HG02623 (cell line): ENCODE data around the gene PILRB.
"Not testable (repeated sequence)": the region's sequence is repeated elsewhere in the genome, so short reads cannot be mapped to it uniquely, and the experiment has no call there.

Experiments
- ATAC-seq: cut with Tn5 transposase; IDR thresholded peaks from one replicate; pipeline ENCODE4 v1.9.1; 2021; ENCODE audit warnings: moderate library complexity; ENCODE audit not compliant: unreplicated experiment

PILRB gene

GRCh38 chr7:100353685-100354330 lies 4.1 kb upstream of the PILRB start:
- ATAC-seq, result no peak

DNA sequence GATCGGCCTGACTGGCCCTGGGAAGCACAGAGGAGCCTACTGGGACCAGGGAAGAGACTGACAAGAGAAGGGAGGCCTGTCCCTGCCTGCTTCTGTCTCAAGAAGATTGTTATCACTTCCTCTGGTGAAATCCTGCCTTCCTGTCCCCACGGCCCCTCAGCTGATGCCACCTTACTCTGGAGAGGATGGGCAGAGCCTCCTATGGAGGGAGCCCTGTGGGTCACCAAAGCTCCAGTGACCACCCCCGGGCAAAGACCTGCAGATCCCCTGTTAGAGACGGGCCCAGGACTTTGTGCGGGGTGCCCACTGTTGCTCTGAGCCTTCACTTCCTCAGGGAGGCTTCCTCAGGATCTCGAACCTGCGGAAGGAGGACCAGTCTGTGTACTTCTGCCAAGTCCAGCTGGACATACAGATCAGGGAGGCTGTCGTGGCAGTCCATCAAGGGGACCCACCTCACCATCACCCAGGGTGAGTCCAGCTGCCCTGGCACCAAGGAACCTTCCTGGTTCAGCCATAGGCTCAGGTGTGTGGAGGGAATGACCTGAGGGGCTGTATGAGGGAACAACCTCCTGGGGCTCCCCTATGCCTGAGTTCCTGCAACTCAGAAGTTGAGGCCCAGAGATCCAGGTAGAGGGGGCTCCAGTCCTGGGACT lies 1.4 kb upstream of the PILRB start:
- ATAC-seq, result no peak

DNA sequence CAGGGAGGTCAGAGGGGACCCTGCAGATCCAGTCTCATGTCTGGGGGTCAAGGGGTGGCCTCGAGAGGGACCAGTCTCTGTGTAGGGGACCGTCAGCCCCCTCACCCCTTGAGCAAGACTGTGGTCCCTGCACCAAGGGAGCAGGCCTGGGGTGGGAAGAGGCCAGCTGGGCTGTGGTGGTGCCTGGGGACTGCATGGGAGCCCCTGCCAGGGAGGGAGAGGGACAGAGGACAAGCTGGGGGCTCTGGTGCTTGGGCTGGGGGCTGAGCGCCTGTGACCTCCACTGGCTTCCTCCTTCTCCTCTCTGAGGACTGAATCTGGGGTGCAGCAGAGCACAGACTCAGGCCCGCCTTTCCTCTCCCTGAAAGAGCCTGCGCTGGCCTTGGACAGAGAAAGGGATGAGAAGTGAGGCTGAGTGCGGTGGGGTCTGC lies 771 bp upstream of the PILRB start:
- no peak for ATAC-seq

GRCh38 chr7:100358857-100359212 lies 918 bp downstream of the PILRB start:
- ATAC-seq, result no peak

GRCh38 chr7:100360135-100360854 lies 2.4 kb downstream of the PILRB start:
- ATAC-seq, result no peak

GRCh38 chr7:100363098-100363497 lies 5.2 kb downstream of the PILRB start:
- no peak for ATAC-seq

DNA sequence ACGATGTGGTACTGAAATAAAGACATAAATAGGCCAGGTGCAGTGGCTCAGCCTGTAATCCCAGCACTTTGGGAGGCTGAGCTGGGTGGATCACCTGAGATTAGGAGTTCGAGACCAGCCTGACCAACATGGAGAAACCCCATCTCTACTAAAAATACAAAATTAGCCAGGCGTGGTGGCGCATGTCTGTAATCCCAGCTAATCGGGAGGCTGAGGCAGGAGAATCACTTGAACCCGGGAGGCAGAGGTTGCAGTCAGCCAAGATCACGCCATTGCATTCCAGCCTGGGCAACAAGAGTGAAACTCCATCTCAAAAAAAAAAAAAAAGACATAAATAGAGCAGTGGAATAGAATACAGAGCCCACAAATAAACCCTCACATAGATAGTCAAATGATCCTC lies 5.9 kb downstream of the PILRB start:
- ATAC-seq, result not testable (repeated sequence)

DNA sequence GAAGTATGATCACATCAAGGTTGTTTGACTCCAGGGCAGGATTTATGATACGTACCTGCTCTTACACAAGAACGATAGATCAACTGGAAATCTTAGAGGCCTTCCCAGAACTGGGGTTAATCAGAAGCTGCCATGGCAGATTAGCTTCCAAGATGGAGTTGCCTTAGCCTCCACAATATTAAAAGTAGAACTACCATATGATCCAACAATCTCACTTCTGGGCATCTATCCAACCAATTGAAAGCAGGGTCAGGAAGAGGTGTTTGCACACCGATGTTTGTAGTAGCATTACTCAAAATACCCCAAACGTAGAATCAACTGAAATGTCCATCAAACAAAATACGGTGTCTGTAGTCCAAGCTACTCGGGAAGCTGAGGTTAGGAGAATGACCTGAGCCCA lies 6.6 kb downstream of the PILRB start:
- no peak for ATAC-seq

DNA sequence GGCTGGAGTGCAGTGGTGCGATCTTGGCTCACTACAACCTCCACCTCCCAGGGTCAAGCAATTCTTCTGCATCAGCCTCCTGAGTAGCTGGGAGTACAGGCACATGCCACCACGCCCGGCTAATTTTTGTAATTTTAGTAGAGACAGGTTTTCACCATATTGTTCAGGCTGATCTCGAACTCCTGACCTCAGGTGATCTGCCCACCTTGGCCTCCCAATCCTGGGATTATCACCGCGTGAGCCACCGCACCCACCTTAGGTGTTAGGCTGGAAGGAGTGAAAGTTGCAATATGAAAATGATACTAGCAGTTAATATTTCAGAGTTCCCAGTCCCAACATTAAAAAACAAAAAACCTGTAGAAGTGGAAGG lies 8.1 kb downstream of the PILRB start:
- ATAC-seq, result not testable (repeated sequence)

GRCh38 chr7:100366411-100367250 lies 8.7 kb downstream of the PILRB start:
- ATAC-seq, result no peak

DNA sequence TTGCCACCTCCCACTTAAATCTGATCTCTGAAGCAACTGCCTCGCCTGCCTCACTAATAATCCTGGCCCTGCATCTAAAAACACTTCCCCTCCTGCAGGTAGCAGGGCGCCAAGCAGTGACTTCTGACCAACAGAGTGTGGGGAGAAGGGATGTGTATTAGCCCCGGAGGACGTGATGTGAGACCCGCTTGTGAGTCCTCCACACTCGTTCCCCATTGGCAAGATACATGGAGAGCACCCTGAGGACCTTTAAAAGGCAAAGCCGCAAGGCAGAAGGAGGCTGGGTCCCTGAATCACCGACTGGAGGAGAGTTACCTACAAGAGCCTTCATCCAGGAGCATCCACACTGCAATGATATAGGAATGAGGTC lies 9.3 kb downstream of the PILRB start:
- ATAC-seq, result no peak

GRCh38 chr7:100367676-100368613 lies 10.0 kb downstream of the PILRB start:
- no peak for ATAC-seq

DNA sequence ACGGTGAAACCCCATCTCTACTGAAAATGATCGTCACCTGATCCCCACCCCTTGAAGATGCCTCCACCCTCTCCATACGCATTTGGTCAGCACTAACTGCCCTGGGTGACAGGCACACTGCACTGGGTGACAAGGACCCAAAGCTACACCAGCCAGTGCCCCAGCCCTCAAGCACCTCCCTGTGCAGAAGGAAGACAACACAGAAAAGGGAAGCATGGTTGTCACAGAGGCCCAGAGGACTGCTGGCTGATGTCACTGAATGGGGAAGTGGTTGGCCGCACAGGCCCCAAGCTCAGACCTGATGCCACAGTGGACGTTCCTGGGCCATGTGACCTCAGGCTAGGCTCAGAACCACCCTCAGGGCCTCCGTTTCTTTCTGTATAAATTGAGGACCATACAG lies 11.2 kb downstream of the PILRB start:
- peak; percentile 61 for ATAC-seq

GRCh38 chr7:100370303-100370702 lies 12.4 kb downstream of the PILRB start:
- ATAC-seq, result no peak

DNA sequence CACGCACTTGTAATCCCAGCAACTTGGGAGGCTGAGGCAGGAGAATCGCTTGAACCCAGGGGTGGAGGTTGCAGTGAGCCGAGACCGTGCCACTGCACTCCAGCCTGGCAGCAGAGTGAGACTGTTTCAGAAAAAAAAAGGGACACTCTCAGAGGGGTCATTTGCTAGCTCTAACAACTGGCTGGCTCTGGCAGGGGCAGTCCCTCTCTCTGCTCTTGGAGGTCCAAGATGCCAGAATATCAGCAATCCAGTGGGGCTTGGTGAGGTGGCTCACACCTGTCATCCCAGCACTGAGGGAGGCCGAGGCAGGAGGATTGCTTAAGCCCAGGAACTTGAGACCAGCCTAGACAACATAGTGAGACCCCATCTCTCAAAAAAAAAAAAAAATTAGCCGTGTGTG lies 12.8 kb downstream of the PILRB start:
- ATAC-seq, result no peak

DNA sequence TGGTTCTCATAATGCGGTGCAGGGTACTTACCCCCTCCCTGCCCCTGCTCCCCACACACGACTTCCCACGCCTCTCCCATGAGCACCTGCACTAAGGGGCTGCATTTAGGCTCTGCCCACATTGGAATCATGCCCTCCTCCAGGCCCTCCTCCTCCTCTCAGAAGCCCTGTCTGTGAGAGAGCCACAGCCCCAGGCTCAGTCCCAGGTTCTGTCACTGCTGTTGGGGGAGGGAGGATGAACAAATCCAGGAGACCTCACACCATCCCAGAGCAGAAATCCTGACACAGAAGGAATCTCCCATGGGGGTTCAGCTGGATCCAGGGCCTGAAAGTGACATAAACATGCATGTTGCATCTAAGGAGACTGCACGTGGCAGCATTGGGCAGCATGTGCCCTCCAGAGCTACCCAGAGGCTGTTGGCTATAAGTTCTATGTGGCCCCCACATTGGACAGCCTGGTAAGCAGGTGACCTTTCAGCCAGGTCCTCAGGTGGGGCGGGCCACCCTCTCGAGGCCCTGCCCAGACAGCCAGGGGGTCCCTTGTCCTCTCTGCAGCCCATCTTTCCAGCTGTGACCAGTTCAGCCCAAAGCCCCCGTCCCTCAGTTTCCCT lies 13.7 kb downstream of the PILRB start:
- no peak for ATAC-seq

- no peak for ATAC-seq
Observed at GRCh38 chr7:100372256-100372655, 14.3 kb downstream of the PILRB start.

GRCh38 chr7:100372694-100373093 lies 14.8 kb downstream of the PILRB start:
- no peak for ATAC-seq

DNA sequence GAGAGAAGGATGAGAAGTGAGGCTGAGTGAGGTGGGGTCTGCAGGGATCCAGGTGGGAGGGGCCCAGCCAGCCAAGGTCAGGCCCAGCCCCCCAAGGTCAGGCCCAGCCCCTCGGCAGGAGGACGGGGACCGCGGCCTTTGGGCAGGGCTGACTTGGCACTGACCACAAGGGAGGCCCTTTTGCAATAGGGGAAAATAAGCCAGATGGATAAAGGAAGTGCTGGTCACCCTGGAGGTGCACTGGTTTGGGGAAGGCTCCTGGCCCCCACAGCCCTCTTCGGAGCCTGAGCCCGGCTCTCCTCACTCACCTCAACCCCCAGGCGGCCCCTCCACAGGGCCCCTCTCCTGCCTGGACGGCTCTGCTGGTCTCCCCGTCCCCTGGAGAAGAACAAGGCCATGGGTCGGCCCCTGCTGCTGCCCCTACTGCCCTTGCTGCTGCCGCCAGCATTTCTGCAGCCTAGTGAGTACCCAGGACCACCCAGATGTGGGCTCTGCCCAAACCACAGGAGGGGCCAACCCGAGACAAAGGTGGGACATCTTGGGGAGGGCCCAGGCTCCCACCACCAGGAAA lies 15.4 kb downstream of the PILRB start, which contains the start of gene PILRA:
PILRA (plus strand) TSS at position 227 of the 571 bp plus-strand sequence; CDS start at position 397, 170 bp downstream.
- ATAC-seq, result no peak
